ENCODE results near the gene ZMYND10.

The ZMYND10 gene

DNA sequence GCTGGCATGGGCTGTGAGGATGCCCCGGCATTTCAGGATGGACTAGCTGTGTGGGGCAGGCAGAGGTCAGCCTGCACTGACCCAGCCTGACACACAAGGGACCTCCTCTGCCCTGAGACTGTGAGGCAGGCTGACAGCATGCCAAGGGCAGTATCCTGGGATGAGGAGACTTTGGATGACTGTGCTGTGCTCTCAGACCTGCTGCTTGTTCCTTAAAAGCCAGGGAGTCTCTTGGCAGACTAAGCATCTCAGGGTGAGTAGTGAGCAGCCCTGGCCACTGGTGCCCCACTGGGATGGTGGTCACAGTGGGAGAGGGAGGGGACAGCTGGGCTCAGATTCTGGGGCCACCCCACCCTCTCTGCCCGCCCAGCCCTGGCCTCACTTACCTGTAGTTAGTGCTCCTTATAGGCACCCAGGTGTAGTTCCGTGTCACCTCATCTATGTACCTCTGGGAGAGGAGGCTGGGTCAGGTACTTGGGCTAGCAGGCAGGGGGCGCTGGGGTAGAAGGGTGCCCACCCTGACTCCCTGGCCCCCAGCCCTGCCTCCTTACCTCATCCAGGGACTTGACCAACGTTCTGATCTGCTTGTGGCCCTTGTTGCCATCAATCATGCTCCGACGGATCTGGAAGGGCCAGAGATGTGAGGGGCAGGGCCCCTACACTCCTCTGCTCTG, 29.9 kb upstream of the ZMYND10 start:
- H3K4me3 Mint-ChIP-seq, result no peak overlapping the region
- no peak overlapping the region for H3K27ac Mint-ChIP-seq
- H3K9me3 Mint-ChIP-seq, result no peaks in the 10 kb centered on the region
- no peak for ATAC-seq
- peaks cover 23% of the 10 kb centered on the region for H3K27me3 Mint-ChIP-seq
- peaks cover 6% of the 10 kb centered on the region for H3K4me1 Mint-ChIP-seq
- H3K36me3 Mint-ChIP-seq, result no peaks in the 10 kb centered on the region

DNA sequence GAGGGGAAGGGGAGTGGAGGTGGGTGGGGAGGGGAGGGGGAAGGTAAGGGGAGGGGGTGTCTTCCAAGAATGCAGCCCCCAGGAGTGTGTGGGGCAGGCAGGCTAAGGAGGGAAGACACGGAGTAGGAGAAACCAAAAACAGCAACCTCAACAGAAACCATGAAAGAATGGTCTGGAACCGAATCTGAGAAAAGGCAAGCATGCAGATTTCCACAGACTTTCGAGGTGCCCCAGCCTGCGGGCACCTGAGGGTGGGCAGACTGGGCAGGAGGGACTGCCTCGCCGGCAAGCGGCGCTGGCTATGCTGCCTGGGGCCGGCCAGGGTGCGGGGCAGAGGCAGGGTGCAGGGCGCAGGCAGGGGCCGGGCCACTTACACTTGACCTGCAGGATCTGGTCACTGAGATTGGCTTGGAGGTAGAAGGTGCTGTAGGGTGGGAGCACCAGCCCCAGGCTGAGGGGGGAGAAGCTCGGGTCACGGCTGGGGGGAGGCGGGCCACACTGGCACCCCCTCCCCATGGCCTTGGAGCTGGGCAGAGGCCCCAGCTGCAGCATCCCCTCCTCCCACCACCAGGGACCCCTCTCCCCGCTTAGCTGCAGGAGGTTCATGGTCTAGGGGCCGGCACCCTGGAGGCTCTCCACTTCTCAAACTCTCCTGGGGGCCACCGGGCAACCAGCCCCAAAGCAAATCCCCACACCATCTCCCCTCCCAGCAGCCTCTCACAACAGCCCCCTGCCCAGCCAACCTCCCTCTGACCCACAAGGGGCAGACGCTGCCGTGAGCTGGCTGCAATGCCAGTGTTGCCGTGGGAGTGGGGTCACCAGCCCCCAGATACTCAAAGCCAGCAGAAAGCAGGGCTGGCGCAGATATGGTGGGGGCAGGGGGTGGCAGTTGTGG, 29.1 kb upstream of the ZMYND10 start:
- peaks cover 19% of the 10 kb centered on the region for H3K27me3 Mint-ChIP-seq
- no peaks in the 10 kb centered on the region for H3K9me3 Mint-ChIP-seq
- peak; percentile 1 for ATAC-seq
- no peaks in the 10 kb centered on the region for H3K36me3 Mint-ChIP-seq
- peaks cover 6% of the 10 kb centered on the region for H3K4me1 Mint-ChIP-seq
- H3K27ac Mint-ChIP-seq, result no peak overlapping the region
- H3K4me3 Mint-ChIP-seq, result no peak overlapping the region

DNA sequence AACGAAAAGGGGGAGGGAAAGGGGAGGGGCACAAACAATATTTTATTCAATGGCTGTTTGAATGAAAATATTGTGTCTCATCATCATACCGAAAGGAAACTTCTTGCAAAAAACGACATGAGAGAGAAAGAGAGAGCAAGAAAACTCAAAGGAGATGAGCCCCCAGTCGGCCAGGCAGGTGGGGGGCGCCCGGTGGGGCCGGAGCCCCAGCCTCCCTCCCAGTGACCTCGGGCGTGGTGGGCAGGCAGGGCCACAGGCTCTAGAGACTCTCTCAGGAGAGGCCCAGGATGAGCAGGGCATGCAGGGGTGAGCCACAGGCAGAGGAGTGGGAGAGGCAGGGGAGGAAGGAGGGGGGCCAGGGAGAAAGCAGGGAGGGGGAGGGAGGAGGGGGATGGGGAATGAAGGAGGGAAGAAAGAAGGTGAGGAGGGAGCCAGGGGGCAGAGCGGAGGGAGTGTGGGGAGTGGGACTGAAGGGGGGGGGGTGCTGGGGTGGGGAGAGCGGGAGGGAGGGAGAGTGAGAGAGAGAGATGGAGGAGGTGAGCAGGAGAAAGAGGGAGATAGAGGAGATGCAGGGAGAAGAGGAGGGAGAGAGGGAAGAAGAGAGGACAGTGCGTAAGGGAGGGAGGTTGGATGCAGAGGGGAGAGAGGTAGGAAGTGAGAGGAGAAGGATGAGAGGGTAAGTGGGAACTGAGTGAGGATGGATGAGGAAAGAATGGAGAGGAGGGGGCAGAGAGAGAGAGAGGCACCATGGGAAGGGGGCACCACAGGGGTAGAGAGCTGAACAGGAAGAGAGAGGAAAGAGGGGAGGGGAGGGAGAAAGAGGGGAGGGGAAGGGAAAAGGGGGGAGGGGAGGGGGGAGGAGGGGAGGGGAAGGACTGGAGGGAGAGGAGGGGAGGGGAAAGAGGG, 27.9 kb upstream of the ZMYND10 start:
- H3K36me3 Mint-ChIP-seq, result no peaks in the 10 kb centered on the region
- no peak for ATAC-seq
- no peaks in the 10 kb centered on the region for H3K9me3 Mint-ChIP-seq
- no peak overlapping the region for H3K4me3 Mint-ChIP-seq
- H3K27ac Mint-ChIP-seq, result no peak overlapping the region
- H3K4me1 Mint-ChIP-seq, result peaks cover 6% of the 10 kb centered on the region
- H3K27me3 Mint-ChIP-seq, result peaks cover 19% of the 10 kb centered on the region

DNA sequence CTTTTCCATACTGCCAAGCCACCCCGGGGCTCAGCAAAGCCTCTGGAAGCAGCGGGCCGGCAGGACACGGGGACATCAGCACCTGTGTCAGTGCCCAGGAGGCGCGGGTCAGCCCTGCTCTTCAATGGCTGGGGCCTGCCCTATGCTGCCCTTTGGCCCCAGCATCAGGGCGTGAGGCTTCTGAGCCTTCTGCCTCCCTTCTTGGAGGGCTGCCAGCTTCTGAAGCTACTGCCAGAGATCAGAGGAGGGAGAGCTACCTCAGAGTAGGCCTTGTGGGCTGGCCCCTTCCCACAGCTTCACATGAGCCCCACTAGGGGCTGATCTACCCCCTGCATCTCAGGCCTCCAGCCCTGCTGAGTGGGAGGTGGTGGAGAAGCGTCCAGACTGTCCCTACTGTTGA, 26.8 kb upstream of the ZMYND10 start:
- Mint-ChIP-seq H3K4me1 (peaks cover 6% of the 10 kb centered on the region), H3K27me3 (peaks cover 19% of the 10 kb centered on the region), H3K9me3 (no peaks in the 10 kb centered on the region), H3K4me3 (no peak overlapping the region), H3K36me3 (no peaks in the 10 kb centered on the region), H3K27ac (no peak overlapping the region)
- ATAC-seq, result no peak

DNA sequence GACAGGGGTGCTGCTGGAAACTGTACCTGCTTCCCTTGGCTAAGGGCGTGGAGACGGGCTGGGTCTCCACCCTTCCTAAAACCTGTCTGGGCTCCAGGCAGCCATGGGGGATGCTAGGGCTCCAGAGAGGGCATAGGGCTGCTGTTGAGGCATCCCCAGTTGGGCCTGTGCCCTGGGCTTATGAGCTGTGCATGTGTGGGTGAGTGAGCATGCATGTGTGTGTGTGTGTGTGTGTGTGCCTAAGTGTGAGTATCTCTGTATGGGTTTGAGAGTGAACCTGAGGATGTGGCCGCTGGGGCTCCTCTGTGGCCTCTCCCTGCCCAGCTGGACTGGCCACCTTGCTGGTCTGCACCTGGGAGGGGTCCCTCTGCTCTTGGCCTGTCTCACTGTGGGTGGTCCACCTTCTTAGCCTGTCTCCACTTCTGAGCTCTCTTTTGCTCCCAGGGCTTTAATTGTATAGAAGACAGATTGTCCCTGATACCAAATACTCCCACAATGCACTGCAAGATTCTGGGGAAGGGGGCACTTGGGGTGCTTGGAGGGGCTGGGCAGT, 25.7 kb upstream of the ZMYND10 start:
- Mint-ChIP-seq H3K27ac (no peak overlapping the region), H3K4me3 (no peak overlapping the region), H3K9me3 (no peaks in the 10 kb centered on the region), H3K4me1 (peaks cover 9% of the 10 kb centered on the region), H3K36me3 (no peaks in the 10 kb centered on the region), H3K27me3 (peaks cover 19% of the 10 kb centered on the region)
- ATAC-seq, result no peak

DNA sequence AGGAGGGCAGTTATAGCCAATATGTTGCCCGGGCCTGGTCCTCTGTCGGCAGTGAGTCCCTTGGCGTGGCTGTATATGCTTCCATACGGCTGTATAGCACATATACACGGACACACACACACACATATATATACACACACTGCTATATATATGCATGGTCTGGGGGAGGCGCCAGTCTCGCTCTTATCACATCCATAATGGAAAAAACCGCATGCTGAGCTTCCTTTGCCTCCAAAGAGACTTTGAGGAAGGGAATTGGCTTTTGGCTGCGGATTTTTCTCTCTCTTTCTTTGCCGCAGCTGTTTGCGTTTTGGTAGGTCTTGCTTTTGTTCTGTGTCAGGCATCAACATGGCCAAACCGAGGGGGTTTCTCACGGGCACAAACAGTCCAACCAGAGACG, 25.1 kb upstream of the ZMYND10 start:
- Mint-ChIP-seq H3K27ac (no peak overlapping the region), H3K4me3 (no peak overlapping the region)
- no peak for ATAC-seq

DNA sequence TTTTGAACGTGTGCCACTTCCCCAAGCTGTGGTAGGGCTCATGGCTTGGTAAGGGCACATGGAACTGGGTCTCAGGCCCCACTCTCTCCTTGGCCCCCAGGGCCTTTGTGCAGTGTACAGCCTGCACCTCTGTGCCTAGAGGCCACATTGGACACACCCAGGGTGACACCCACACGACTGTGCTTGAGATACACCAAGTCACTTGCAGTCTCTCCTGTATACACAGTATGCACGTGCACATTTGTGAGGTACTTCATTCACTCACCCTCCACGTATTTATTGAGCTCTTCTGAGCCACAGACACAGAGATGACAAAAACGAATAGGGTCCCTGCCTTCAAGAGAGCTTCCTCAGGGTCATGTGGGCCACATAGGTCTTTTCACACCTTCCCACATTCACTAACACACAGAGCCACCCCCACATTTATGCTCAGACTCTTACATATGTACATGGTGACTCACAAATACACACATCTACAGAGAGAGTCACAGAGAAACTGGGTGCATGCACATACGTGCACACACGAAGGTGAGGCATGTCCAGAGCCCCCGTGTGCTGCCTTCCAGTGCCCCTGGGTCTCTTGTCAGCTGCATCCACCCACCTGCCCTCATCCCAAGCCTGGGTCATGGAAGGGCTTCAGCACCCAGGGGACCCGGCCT, 23.6 kb upstream of the ZMYND10 start:
- H3K27ac Mint-ChIP-seq, result no peak overlapping the region

More for the DNA sequence above, 25.1 kb upstream of the ZMYND10 start:
- Mint-ChIP-seq H3K9me3 (no peaks in the 10 kb centered on the region), H3K36me3 (no peaks in the 10 kb centered on the region), H3K4me1 (peaks cover 15% of the 10 kb centered on the region), H3K27me3 (peaks cover 19% of the 10 kb centered on the region)

DNA sequence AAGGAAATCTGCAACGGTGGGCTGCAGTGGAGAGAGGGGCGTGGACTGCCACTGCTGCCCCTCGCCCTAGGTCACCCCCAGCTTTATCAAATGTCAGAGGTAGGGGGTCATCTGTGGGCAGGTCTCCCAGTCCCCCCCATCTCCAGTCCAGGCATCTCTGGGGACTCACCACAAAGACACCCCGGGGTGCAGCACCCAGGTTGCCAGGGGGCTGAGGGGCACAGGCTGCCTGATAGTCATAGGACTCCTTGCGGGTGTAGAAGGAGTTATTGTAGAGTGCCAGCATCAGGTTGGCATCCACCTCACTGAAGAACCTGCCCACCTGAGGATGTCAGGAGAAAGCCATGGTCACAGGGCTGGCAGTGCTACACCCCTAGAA, 20.3 kb upstream of the ZMYND10 start:
- ATAC-seq, result no peak
- Mint-ChIP-seq H3K27me3 (no peaks in the 10 kb centered on the region), H3K36me3 (no peaks in the 10 kb centered on the region), H3K4me3 (peak overlapping the region; percentile 88), H3K27ac (peak overlapping the region; percentile 89), H3K9me3 (no peaks in the 10 kb centered on the region), H3K4me1 (peaks cover 22% of the 10 kb centered on the region)

More for the DNA sequence above, 23.6 kb upstream of the ZMYND10 start:
- H3K4me1 Mint-ChIP-seq, result peaks cover 25% of the 10 kb centered on the region
- H3K27me3 Mint-ChIP-seq, result peaks cover 19% of the 10 kb centered on the region
- H3K9me3 Mint-ChIP-seq, result no peaks in the 10 kb centered on the region
- ATAC-seq, result no peak
- H3K4me3 Mint-ChIP-seq, result no peak overlapping the region
- no peaks in the 10 kb centered on the region for H3K36me3 Mint-ChIP-seq

DNA sequence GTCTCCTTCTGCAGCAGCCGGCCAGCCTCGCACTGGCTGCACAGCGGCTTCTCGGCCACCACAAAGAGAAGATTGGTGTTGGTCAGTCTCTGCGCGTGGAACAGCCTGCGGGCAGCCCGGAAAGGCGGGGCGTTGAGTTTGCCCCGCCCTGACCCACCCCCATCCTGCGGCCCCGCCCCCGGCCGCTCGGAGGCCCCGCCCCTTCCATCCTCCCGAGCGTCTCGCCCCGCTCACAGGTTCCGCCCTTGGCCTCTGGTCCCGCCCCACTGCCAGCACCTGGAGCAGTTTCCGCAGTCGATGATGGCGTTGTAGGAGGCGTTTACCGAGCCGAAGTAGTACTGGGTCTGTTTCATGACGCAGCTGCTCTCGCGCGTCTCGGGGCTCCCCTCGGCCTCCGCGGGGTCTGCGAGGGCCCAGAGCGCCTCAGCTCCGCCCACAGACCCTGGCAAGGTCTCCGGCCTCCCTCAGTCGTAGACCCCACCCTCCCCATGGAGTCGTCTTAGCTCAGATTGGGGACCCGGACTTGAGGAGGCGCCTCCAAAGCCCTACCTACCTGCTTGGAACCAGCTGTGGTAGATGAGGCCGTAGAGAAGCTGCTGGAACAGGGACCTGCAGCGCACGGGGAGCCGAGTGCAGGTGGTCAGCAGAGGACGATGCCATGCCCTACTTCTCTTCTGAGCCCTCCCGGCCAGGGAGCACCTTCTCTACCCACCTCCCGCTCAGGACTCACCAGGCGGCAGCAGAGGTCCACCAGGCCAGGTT, 19.7 kb upstream of the ZMYND10 start:
- Mint-ChIP-seq H3K27ac (peak overlapping the region; percentile 89), H3K4me1 (peaks cover 23% of the 10 kb centered on the region), H3K27me3 (no peaks in the 10 kb centered on the region), H3K9me3 (no peaks in the 10 kb centered on the region), H3K36me3 (no peaks in the 10 kb centered on the region), H3K4me3 (peak overlapping the region; percentile 88)
- ATAC-seq, result peak; percentile 95

DNA sequence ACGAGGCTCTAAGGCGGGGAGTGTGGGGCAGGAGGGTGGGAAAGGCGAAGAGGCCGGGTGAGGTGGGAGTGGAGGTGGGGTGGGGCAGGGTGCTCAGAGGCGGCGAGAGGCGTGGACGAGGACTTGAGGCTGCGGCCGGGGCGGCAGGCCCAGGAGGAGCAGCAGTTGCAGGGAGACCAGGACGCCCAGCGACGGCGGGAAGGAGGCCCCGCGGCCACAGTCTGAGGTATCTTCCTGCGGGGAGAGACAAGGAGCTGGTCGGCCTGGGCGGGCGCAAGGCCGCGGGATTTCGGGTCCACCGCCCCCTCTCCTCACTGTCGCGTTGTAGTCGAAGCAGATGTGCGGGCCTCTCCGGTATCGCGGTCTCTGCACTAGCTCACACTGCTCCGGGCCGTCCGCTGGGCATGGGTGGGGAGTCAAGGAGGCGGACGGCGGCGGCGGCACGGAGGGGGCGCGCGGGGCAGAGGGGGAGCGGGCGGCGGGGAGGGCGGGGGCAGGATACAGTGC, 19.1 kb upstream of the ZMYND10 start:
- no peaks in the 10 kb centered on the region for H3K36me3 Mint-ChIP-seq

DNA sequence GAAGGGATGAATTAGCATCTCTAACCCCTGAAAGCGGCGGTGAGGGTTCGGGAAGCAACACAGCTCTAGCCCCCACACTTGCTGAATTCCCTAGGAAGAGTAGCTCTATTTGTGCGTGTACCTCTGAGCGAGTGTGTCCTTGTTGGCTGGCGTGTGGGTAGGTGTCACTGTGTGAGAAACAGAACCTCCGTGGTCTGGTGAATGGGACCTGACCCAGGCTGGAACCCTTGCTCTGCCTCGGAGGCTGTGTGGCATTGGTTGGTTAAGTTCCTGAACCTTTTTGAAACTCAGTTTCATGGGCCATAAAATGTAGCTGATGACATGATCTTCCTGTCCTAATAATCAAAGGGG, 14.2 kb upstream of the ZMYND10 start:
- H3K36me3 Mint-ChIP-seq, result peaks cover 7% of the 10 kb centered on the region
- H3K27ac Mint-ChIP-seq, result peak overlapping the region; percentile 92

More for the DNA sequence above, 19.1 kb upstream of the ZMYND10 start:
- Mint-ChIP-seq H3K9me3 (no peaks in the 10 kb centered on the region), H3K27me3 (no peaks in the 10 kb centered on the region), H3K4me3 (peak overlapping the region; percentile 88), H3K4me1 (peaks cover 29% of the 10 kb centered on the region), H3K27ac (peak overlapping the region; percentile 89)
- ATAC-seq, result peak; percentile 2

DNA sequence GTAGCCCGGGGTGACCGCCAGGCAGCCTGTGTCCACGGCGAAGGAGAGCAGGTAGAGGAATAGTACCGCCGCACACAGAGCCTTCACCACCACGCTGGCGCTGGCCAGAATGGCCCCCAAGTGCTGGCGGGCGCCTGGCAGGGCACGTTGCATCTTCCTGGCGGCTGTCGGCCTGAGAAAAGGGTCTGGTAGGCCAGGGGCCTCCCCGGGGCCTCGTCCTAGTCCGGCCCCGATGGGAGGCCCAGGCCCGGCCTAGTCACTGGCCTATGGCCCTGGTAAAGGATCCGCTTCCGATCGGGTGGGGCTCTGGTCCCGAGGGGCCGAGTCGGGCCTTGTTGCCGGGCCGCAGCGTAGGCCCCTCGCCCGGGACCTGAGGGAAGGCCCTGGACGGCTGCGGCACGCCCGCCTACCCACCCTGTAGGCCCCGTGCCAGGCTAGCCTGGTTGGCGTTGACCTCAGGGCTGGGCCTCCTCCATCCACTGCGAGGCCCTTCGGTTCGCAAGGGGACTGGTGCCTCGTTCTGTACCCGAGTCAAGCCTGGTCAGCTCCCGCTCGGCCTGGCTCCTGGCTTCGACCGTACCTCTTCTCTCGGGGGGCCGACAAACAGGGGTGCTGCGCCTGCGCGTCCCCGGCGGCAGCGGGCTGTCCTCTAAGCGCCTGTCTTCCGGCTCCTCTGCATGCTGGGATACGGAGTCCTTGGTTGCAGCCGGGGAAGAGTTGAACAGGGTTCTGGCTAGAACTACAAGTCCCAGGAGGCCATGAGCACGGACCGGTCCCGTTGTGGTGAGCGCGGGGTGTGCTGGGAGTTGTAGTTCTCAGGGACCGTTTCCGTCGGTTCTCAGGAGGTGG, 13.6 kb upstream of the ZMYND10 start, which contains the start of gene TMEM115:
Gene TMEM115 (minus strand): TSS at position 611 of the 849 bp plus-strand sequence. CDS start 458 bp downstream, at position 153.
- H3K4me1 Mint-ChIP-seq, result peaks cover 59% of the 10 kb centered on the region
- peak within 1 kb of the TSS; percentile 92 for H3K27ac Mint-ChIP-seq
- H3K4me3 Mint-ChIP-seq, result peak within 1 kb of the TSS; percentile 99
- H3K27me3 Mint-ChIP-seq, result no peaks in the 10 kb centered on the region
- no peaks in the 10 kb centered on the region for H3K9me3 Mint-ChIP-seq
- peaks cover 12% of the 10 kb centered on the region for H3K36me3 Mint-ChIP-seq
- ATAC-seq, result peak; percentile 100

More for the DNA sequence above, 14.2 kb upstream of the ZMYND10 start:
- Mint-ChIP-seq H3K9me3 (no peaks in the 10 kb centered on the region), H3K4me3 (peak overlapping the region; percentile 99), H3K27me3 (no peaks in the 10 kb centered on the region), H3K4me1 (peaks cover 61% of the 10 kb centered on the region)
- peak; percentile 14 for ATAC-seq

DNA sequence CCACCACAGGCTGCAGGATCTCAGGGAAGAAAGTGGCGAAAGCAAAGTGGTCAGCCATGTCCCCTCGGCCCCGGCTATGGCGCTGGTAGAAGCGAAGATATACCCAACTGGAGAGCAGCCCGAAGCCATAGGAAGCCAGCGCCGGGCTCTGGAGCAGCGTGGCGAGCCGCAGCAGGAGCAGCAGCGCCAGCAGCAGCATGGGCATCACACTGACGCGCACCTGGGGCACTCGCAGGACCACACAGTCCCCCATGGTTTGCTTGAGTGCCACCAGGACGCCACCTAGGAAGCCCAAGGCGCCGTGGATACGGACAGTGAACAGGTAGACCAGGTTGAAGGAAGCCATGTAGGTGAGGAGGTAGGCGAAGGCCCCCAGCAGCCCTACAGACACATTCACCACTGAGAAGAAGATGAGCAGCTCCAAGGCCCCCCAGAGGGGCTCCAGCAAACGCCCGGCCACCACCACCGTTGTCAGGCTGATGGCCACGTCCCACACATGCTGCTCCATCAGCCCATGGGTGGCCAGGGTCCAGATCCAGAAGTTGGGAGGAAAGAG, 12.9 kb upstream of the ZMYND10 start:
- Mint-ChIP-seq H3K4me1 (peaks cover 60% of the 10 kb centered on the region), H3K4me3 (peak overlapping the region; percentile 99), H3K36me3 (peaks cover 14% of the 10 kb centered on the region), H3K27ac (peak overlapping the region; percentile 92), H3K9me3 (no peaks in the 10 kb centered on the region), H3K27me3 (no peaks in the 10 kb centered on the region)
- no peak for ATAC-seq
